Activated naive CD8-positive, alpha-beta T cell treated with anti-CD3 and anti-CD28 coated beads, Interleukin-2, amount 50 U/mL, for 24 hours (primary cell): ENCODE data around the gene PAOX.

Experiments
- ATAC-seq: fragments of 150-1000 bp; cut with Tn5 transposase; one replicate; pipeline ENCODE4 v1.10.0; 2021
- DNase-seq: peaks from one replicate; pipeline ENCODE4 v3.0.0; 2021
- H3K27ac Mint-ChIP-seq: one replicate; pipeline ENCODE4 v1.8.0; 2021; ENCODE audit warnings: mild to moderate bottlenecking, mixed read lengths
- H3K27me3 Mint-ChIP-seq: one replicate; pipeline ENCODE4 v1.8.0; 2021; ENCODE audit warnings: mixed read lengths
- H3K36me3 Mint-ChIP-seq: one replicate; pipeline ENCODE4 v1.8.0; 2021; ENCODE audit warnings: low read depth, mixed read lengths
- H3K4me1 Mint-ChIP-seq: one replicate; pipeline ENCODE4 v1.8.0; 2021; ENCODE audit warnings: mixed read lengths
- H3K4me3 Mint-ChIP-seq: one replicate; pipeline ENCODE4 v1.8.0; 2021; ENCODE audit warnings: mild to moderate bottlenecking, moderate library complexity, mixed read lengths
- H3K9me3 Mint-ChIP-seq: one replicate; pipeline ENCODE4 v1.8.0; 2021; ENCODE audit warnings: mixed read lengths

PAOX gene

GRCh38 chr10:133342942-133343341, 36.1 kb upstream of the PAOX start:
- DNase-seq (no peak), ATAC-seq (no peak)
- Mint-ChIP-seq H3K4me1 (peaks cover 3% of the 10 kb centered on the region), H3K27me3 (peaks cover 44% of the 10 kb centered on the region), H3K4me3 (no peak overlapping the region), H3K36me3 (no peaks in the 10 kb centered on the region), H3K9me3 (no peaks in the 10 kb centered on the region), H3K27ac (no peak overlapping the region)

- peaks cover 3% of the 10 kb centered on the region for H3K4me1 Mint-ChIP-seq
- H3K36me3 Mint-ChIP-seq, result no peaks in the 10 kb centered on the region
- H3K27ac Mint-ChIP-seq, result no peak overlapping the region
- H3K4me3 Mint-ChIP-seq, result no peak overlapping the region
- H3K27me3 Mint-ChIP-seq, result peaks cover 44% of the 10 kb centered on the region
- DNase-seq, result no peak
- no peak for ATAC-seq
- H3K9me3 Mint-ChIP-seq, result no peaks in the 10 kb centered on the region
Measured at GRCh38 chr10:133343558-133343957, 35.5 kb upstream of the PAOX start.

GRCh38 chr10:133344236-133344635, 34.8 kb upstream of the PAOX start:
- Mint-ChIP-seq H3K27ac (no peak overlapping the region), H3K27me3 (peaks cover 46% of the 10 kb centered on the region), H3K4me1 (peaks cover 5% of the 10 kb centered on the region), H3K9me3 (no peaks in the 10 kb centered on the region), H3K4me3 (no peak overlapping the region), H3K36me3 (no peaks in the 10 kb centered on the region)
- ATAC-seq (no peak), DNase-seq (no peak)

- no peak overlapping the region for H3K4me3 Mint-ChIP-seq
- H3K27me3 Mint-ChIP-seq, result peaks cover 44% of the 10 kb centered on the region
- no peaks in the 10 kb centered on the region for H3K9me3 Mint-ChIP-seq
Measured at GRCh38 chr10:133346413-133346812, 32.6 kb upstream of the PAOX start.

GRCh38 chr10:133347710-133348517, 31.1 kb upstream of the PAOX start:
- ATAC-seq (no peak), DNase-seq (no peak)
- no peak overlapping the region for H3K27ac Mint-ChIP-seq
- H3K9me3 Mint-ChIP-seq, result no peaks in the 10 kb centered on the region
- H3K27me3 Mint-ChIP-seq, result peaks cover 38% of the 10 kb centered on the region
- H3K36me3 Mint-ChIP-seq, result no peaks in the 10 kb centered on the region
- peaks cover 5% of the 10 kb centered on the region for H3K4me1 Mint-ChIP-seq
- H3K4me3 Mint-ChIP-seq, result no peak overlapping the region

More at GRCh38 chr10:133346413-133346812, 32.6 kb upstream of the PAOX start:
- ATAC-seq (no peak), DNase-seq (no peak)
- H3K27ac Mint-ChIP-seq, result no peak overlapping the region
- peaks cover 5% of the 10 kb centered on the region for H3K4me1 Mint-ChIP-seq
- no peaks in the 10 kb centered on the region for H3K36me3 Mint-ChIP-seq

- no peak overlapping the region for H3K4me3 Mint-ChIP-seq
- H3K4me1 Mint-ChIP-seq, result peaks cover 2% of the 10 kb centered on the region
- no peaks in the 10 kb centered on the region for H3K9me3 Mint-ChIP-seq
- H3K27ac Mint-ChIP-seq, result no peak overlapping the region
- H3K36me3 Mint-ChIP-seq, result no peaks in the 10 kb centered on the region
- H3K27me3 Mint-ChIP-seq, result peaks cover 29% of the 10 kb centered on the region
- ATAC-seq (no peak), DNase-seq (no peak)
Measured at GRCh38 chr10:133349160-133349568, 29.9 kb upstream of the PAOX start.

GRCh38 chr10:133349577-133350011, 29.5 kb upstream of the PAOX start:
- no peak overlapping the region for H3K27ac Mint-ChIP-seq
- no peak for ATAC-seq
- no peaks in the 10 kb centered on the region for H3K36me3 Mint-ChIP-seq
- no peak overlapping the region for H3K4me3 Mint-ChIP-seq
- H3K4me1 Mint-ChIP-seq, result peaks cover 2% of the 10 kb centered on the region
- DNase-seq, result no peak
- H3K9me3 Mint-ChIP-seq, result no peaks in the 10 kb centered on the region
- peaks cover 25% of the 10 kb centered on the region for H3K27me3 Mint-ChIP-seq

- DNase-seq (no peak), ATAC-seq (no peak)
- peaks cover 16% of the 10 kb centered on the region for H3K27me3 Mint-ChIP-seq
- H3K4me1 Mint-ChIP-seq, result peaks cover 2% of the 10 kb centered on the region
- no peaks in the 10 kb centered on the region for H3K36me3 Mint-ChIP-seq
- no peak overlapping the region for H3K4me3 Mint-ChIP-seq
- H3K9me3 Mint-ChIP-seq, result no peaks in the 10 kb centered on the region
- no peak overlapping the region for H3K27ac Mint-ChIP-seq
Measured at GRCh38 chr10:133350283-133350949, 28.6 kb upstream of the PAOX start.

- no peaks in the 10 kb centered on the region for H3K9me3 Mint-ChIP-seq
- peaks cover 11% of the 10 kb centered on the region for H3K27me3 Mint-ChIP-seq
- H3K4me3 Mint-ChIP-seq, result no peak overlapping the region
- no peak overlapping the region for H3K27ac Mint-ChIP-seq
- ATAC-seq, result no peak
- peaks cover 2% of the 10 kb centered on the region for H3K4me1 Mint-ChIP-seq
- DNase-seq, result no peak
- no peaks in the 10 kb centered on the region for H3K36me3 Mint-ChIP-seq
Measured at GRCh38 chr10:133350950-133351329, 28.1 kb upstream of the PAOX start.

GRCh38 chr10:133351408-133352318, 27.4 kb upstream of the PAOX start:
- Mint-ChIP-seq H3K27ac (no peak overlapping the region), H3K4me3 (no peak overlapping the region), H3K9me3 (no peaks in the 10 kb centered on the region), H3K27me3 (peaks cover 6% of the 10 kb centered on the region), H3K4me1 (peaks cover 5% of the 10 kb centered on the region), H3K36me3 (no peaks in the 10 kb centered on the region)
- ATAC-seq (no peak), DNase-seq (no peak)

- Mint-ChIP-seq H3K4me1 (peaks cover 5% of the 10 kb centered on the region), H3K27me3 (peaks cover 3% of the 10 kb centered on the region), H3K36me3 (no peaks in the 10 kb centered on the region), H3K27ac (no peak overlapping the region), H3K9me3 (no peaks in the 10 kb centered on the region), H3K4me3 (no peak overlapping the region)
- ATAC-seq (no peak), DNase-seq (no peak)
Measured at GRCh38 chr10:133353202-133353959, 25.7 kb upstream of the PAOX start.

GRCh38 chr10:133353988-133354605, 25.0 kb upstream of the PAOX start:
- no peak for DNase-seq
- H3K27me3 Mint-ChIP-seq, result peaks cover 2% of the 10 kb centered on the region
- no peaks in the 10 kb centered on the region for H3K36me3 Mint-ChIP-seq
- H3K27ac Mint-ChIP-seq, result no peak overlapping the region
- ATAC-seq, result no peak
- H3K4me1 Mint-ChIP-seq, result peaks cover 4% of the 10 kb centered on the region
- H3K4me3 Mint-ChIP-seq, result no peak overlapping the region
- no peaks in the 10 kb centered on the region for H3K9me3 Mint-ChIP-seq

GRCh38 chr10:133354672-133355240, 24.3 kb upstream of the PAOX start:
- no peaks in the 10 kb centered on the region for H3K9me3 Mint-ChIP-seq
- no peak overlapping the region for H3K27ac Mint-ChIP-seq
- ATAC-seq, result no peak
- peaks cover 3% of the 10 kb centered on the region for H3K4me1 Mint-ChIP-seq
- H3K27me3 Mint-ChIP-seq, result no peaks in the 10 kb centered on the region
- H3K4me3 Mint-ChIP-seq, result no peak overlapping the region
- DNase-seq, result no peak
- H3K36me3 Mint-ChIP-seq, result no peaks in the 10 kb centered on the region
